ENCODE data around the gene ANLN. TPM values are rescaled to one million over a fixed set of nuclear protein-coding genes. Genes with fewer than 3 reads are reported as not detected.

Gene ANLN
- total RNA-seq, 1 experiment from 2014 or later = 130 TPM

DNA sequence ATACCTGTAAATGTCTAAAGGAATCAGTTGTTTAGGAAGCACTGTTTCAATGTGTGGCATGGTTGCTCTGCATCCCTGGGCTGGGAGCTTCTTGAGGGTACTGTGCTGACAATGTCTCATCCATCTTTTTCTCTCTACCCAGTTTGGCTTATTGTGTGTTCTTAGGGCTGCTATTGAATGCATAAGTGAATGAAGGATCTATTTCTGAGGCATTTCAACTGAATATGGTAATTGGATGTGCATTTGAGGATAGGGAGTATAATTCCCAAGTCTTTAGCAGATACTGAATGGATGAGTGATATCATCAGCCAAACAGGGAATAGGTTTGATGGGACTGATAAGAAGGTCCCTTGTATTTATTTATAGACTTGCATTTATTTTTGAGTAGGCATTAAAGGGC lies 64.1 kb downstream of the ANLN start:
- intact Hi-C loops (cut with micrococcal nuclease) = no loop called here
- H3K36me3 ChIP-seq (ENCODE audit: control insufficient read depth in 1 of 2, insufficient read depth in 2 of 2, low read length in 2 of 2) = peaks cover 34 to 49% of the 10 kb centered on the region in 2 experiments
- no peak for DNase-seq (ENCODE audit: low read depth, low spot score)
- CTCF ChIA-PET = interaction anchor here (1.3 kb wide), 1 partner anchor 13 kb away, joined by 4 read pairs; no protein-coding TSS in a partner anchor
- no peaks in the 10 kb centered on the region for H3K79me2 ChIP-seq (ENCODE audit: insufficient read depth, low read length)
- POLR2A ChIA-PET = no interaction called here
- no TSS peak for BruUV-seq (replicated peaks)
- H2AFZ ChIP-seq (ENCODE audit: low read depth, low read length, poor library complexity, severe bottlenecking) = no peak overlapping the region
- no peaks in the 10 kb centered on the region for H3K9me3 ChIP-seq (ENCODE audit: control insufficient read depth in 1 of 2, insufficient read depth in 1 of 2, low read depth in 1 of 2, low read length in 2 of 2)
- H3K9ac ChIP-seq (ENCODE audit: low read length) = no peak overlapping the region
- TF ChIP-seq SRF (IDR thresholded peaks at IDR 0.05; ENCODE audit: low read depth) (no peak), SP1 (IDR thresholded peaks at IDR 0.05; ENCODE audit: low read depth) (no peak), CBX3 (IDR thresholded peaks at IDR 0.05; ENCODE audit: low read depth) (no peak), SIN3A (IDR thresholded peaks at IDR 0.05; ENCODE audit: low read depth) (no peak), JUND (IDR thresholded peaks at IDR 0.05) (no peak), ZFX (IDR thresholded peaks at IDR 0.05) (no peak), FOSL1 (IDR thresholded peaks at IDR 0.05; ENCODE audit: low read depth) (no peak), ELF1 (IDR thresholded peaks at IDR 0.05; ENCODE audit: borderline replicate concordance, low read depth) (no peak), EGR1 (IDR thresholded peaks at IDR 0.05; ENCODE audit: low read depth) (no peak), POLR2A (IDR thresholded peaks at IDR 0.05; ENCODE audit: borderline replicate concordance, extremely low read depth, insufficient read depth, insufficient read length) (no peak), EZH2 (IDR thresholded peaks at IDR 0.05) (no peak), EZH2phosphoT487 (IDR thresholded peaks at IDR 0.05; ENCODE audit: borderline replicate concordance) (no peak)
- TF ChIP-seq, protein P1, sequence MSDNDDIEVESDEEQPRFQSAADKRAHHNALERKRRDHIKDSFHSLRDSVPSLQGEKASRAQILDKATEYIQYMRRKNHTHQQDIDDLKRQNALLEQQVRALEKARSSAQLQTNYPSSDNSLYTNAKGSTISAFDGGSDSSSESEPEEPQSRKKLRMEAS (IDR thresholded peaks at IDR 0.05) = no peak
- H3K9me2 ChIP-seq (ENCODE audit: insufficient read depth) = no peaks in the 10 kb centered on the region
- no peak overlapping the region for H3K4me2 ChIP-seq (ENCODE audit: low read length)
- H3K4me3 ChIP-seq (replicated peaks in 1 of 2; ENCODE audit: low read depth in 1 of 2, low read length in 2 of 2) = no peak overlapping the region
- peaks cover 3% of the 10 kb centered on the region; the same call in 1 of the 2 replicates for H4K20me1 ChIP-seq (ENCODE audit: insufficient read depth)
- H3K4me1 ChIP-seq (ENCODE audit: control insufficient read depth in 1 of 2, insufficient read depth in 2 of 2, low read length in 2 of 2) = no peaks in the 10 kb centered on the region
- RAD21 ChIA-PET (ENCODE audit: low non-redundant PET in 1 of 2, low total read pairs in 2 of 2, uncharacterized antibody in 2 of 2, unreplicated experiment in 2 of 2) = no interaction called here
- H3K27ac ChIP-seq (ENCODE audit: low read depth, low read length) = no peak overlapping the region
- no peak for ATAC-seq
- H3K27me3 ChIP-seq (ENCODE audit: insufficient read depth, low read length) = no peaks in the 10 kb centered on the region

- Histone ChIP-seq H3K9me2 (ENCODE audit: insufficient read depth) (no peaks in the 10 kb centered on the region), H3K36me3 (ENCODE audit: control insufficient read depth in 1 of 2, insufficient read depth in 2 of 2, low read length in 2 of 2) (peaks cover 24 to 34% of the 10 kb centered on the region in 2 experiments), H3K79me2 (ENCODE audit: insufficient read depth, low read length) (no peaks in the 10 kb centered on the region), H3K4me3 (replicated peaks in 1 of 2; ENCODE audit: low read depth in 1 of 2, low read length in 2 of 2) (no peak overlapping the region), H3K4me1 (ENCODE audit: control insufficient read depth in 1 of 2, insufficient read depth in 2 of 2, low read length in 2 of 2) (no peaks in the 10 kb centered on the region), H3K9me3 (ENCODE audit: control insufficient read depth in 1 of 2, insufficient read depth in 1 of 2, low read depth in 1 of 2, low read length in 2 of 2) (no peaks in the 10 kb centered on the region), H3K4me2 (ENCODE audit: low read length) (no peak overlapping the region), H3K27ac (ENCODE audit: low read depth, low read length) (no peak overlapping the region), H3K9ac (ENCODE audit: low read length) (no peak overlapping the region), H2AFZ (ENCODE audit: low read depth, low read length, poor library complexity, severe bottlenecking) (no peak overlapping the region), H3K27me3 (ENCODE audit: insufficient read depth, low read length) (no peaks in the 10 kb centered on the region), H4K20me1 (ENCODE audit: insufficient read depth) (peaks cover 3% of the 10 kb centered on the region; the same call in 1 of the 2 replicates)
- ChIA-PET POLR2A (no interaction called here), RAD21 (ENCODE audit: low non-redundant PET in 1 of 2, low total read pairs in 2 of 2, uncharacterized antibody in 2 of 2, unreplicated experiment in 2 of 2) (no interaction called here), CTCF (interaction anchor here (0.6 to 0.7 kb wide), 2 partner anchors 89 to 830 kb away, joined by 3 read pairs; no protein-coding TSS in a partner anchor)
- DNase-seq (ENCODE audit: low read depth, low spot score) (no peak), ATAC-seq (no peak)
- no TSS peak for BruUV-seq (replicated peaks)
- intact Hi-C loops (cut with micrococcal nuclease) = no loop called here
- TF ChIP-seq ZFX (IDR thresholded peaks at IDR 0.05) (no peak), FOSL1 (IDR thresholded peaks at IDR 0.05; ENCODE audit: low read depth) (no peak), EZH2 (IDR thresholded peaks at IDR 0.05) (no peak), SP1 (IDR thresholded peaks at IDR 0.05; ENCODE audit: low read depth) (no peak), RAD21 (IDR thresholded peaks at IDR 0.05; ENCODE audit: low read depth) (no peak), ELF1 (IDR thresholded peaks at IDR 0.05; ENCODE audit: borderline replicate concordance, low read depth) (no peak), POLR2AphosphoS5 (IDR thresholded peaks at IDR 0.05; ENCODE audit: low read depth, low read length) (no peak; the same call in 1 of the 2 replicates), YY1 (IDR thresholded peaks at IDR 0.05; ENCODE audit: extremely low read depth, insufficient replicate concordance, low read depth, low read length) (no peak), EZH2phosphoT487 (IDR thresholded peaks at IDR 0.05; ENCODE audit: borderline replicate concordance) (no peak)
- TF ChIP-seq, protein P2, sequence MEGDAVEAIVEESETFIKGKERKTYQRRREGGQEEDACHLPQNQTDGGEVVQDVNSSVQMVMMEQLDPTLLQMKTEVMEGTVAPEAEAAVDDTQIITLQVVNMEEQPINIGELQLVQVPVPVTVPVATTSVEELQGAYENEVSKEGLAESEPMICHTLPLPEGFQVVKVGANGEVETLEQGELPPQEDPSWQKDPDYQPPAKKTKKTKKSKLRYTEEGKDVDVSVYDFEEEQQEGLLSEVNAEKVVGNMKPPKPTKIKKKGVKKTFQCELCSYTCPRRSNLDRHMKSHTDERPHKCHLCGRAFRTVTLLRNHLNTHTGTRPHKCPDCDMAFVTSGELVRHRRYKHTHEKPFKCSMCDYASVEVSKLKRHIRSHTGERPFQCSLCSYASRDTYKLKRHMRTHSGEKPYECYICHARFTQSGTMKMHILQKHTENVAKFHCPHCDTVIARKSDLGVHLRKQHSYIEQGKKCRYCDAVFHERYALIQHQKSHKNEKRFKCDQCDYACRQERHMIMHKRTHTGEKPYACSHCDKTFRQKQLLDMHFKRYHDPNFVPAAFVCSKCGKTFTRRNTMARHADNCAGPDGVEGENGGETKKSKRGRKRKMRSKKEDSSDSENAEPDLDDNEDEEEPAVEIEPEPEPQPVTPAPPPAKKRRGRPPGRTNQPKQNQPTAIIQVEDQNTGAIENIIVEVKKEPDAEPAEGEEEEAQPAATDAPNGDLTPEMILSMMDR (IDR thresholded peaks at IDR 0.05 in 2 of 3, conservative IDR thresholded peaks at IDR 0.05 in 1 of 3; ENCODE audit: borderline replicate concordance in 1 of 3, insufficient read depth in 1 of 3, low read depth in 2 of 3, low read length in 2 of 3) = no peak
- TF ChIP-seq, protein P3, sequence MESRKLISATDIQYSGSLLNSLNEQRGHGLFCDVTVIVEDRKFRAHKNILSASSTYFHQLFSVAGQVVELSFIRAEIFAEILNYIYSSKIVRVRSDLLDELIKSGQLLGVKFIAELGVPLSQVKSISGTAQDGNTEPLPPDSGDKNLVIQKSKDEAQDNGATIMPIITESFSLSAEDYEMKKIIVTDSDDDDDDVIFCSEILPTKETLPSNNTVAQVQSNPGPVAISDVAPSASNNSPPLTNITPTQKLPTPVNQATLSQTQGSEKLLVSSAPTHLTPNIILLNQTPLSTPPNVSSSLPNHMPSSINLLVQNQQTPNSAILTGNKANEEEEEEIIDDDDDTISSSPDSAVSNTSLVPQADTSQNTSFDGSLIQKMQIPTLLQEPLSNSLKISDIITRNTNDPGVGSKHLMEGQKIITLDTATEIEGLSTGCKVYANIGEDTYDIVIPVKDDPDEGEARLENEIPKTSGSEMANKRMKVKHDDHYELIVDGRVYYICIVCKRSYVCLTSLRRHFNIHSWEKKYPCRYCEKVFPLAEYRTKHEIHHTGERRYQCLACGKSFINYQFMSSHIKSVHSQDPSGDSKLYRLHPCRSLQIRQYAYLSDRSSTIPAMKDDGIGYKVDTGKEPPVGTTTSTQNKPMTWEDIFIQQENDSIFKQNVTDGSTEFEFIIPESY (IDR thresholded peaks at IDR 0.05; ENCODE audit: extremely low read depth, insufficient replicate concordance, low read length) = no peak
- TF ChIP-seq, protein P1 (IDR thresholded peaks at IDR 0.05) = no peak
Observed at GRCh38 chr7:36455646-36456045, 66.0 kb downstream of the ANLN start.
